OCI-LY3 (cell line): ENCODE results near the gene C2orf42.

Source experiments
- H2AFZ ChIP-seq: fragments of 200-600, 300-600 bp; shearing (Covaris generic); 2 replicates; pipeline ENCODE4 v1.6.0; 2014; ENCODE audit warnings: antibody characterized with exemption, low read depth, low read length
- H3K27ac ChIP-seq: fragments of 200-600, 300-600 bp; sonication (generic); 2 replicates; pipeline ENCODE4 v1.5.1; 2014; ENCODE audit warnings: mild to moderate bottlenecking, low read length, moderate library complexity, mixed read lengths
- H3K27me3 ChIP-seq: fragments of 200-600, 300-600 bp; sonication (generic); 2 replicates; pipeline ENCODE4 v1.6.1; 2014; ENCODE audit warnings: low read depth, low read length, mixed read lengths
- H3K36me3 ChIP-seq: fragments of 200-600, 300-600 bp; sonication (generic); replicated peaks from 2 replicates; pipeline ENCODE3; 2014; ENCODE audit warnings: low read depth, low read length, mixed read lengths
- H3K4me1 ChIP-seq: fragments of 300-600, 200-600 bp; sonication (generic); 2 replicates; pipeline ENCODE4 v1.6.1; 2014; ENCODE audit warnings: low read length, mixed read lengths
- H3K4me2 ChIP-seq: fragments of 200-600, 300-600 bp; sonication (generic); 2 replicates; pipeline ENCODE4 v1.6.1; 2014; ENCODE audit warnings: low read length, mixed read lengths
- H3K4me3 ChIP-seq: fragments of 300-600, 200-600 bp; sonication (generic); 2 replicates; pipeline ENCODE4 v1.5.1; 2014; ENCODE audit warnings: antibody characterized with exemption, mild to moderate bottlenecking, low read length, moderate library complexity
- H3K79me2 ChIP-seq: fragments of 300-600, 200-600 bp; shearing (Covaris generic); 2 replicates; pipeline ENCODE4 v1.6.1; 2014; ENCODE audit warnings: mild to moderate bottlenecking, low read length, mixed read lengths
- H3K9ac ChIP-seq: fragments of 300-600, 200-600 bp; shearing (Covaris generic); 2 replicates; pipeline ENCODE4 v1.6.0; 2014; ENCODE audit warnings: mild to moderate bottlenecking, low read length, moderate library complexity
- H3K9me3 ChIP-seq: fragments of 200-600, 300-600 bp; shearing (Covaris generic); 2 replicates; pipeline ENCODE4 v1.6.1; 2014; ENCODE audit warnings: low read length, mixed read lengths; ENCODE audit not compliant: insufficient read depth
- H4K20me1 ChIP-seq: fragments of 200-600, 300-600 bp; sonication (generic); 2 replicates; pipeline ENCODE4 v1.6.1; 2016; ENCODE audit warnings: low read length, mixed read lengths; ENCODE audit not compliant: insufficient read depth
- CTCF ChIP-seq: fragments of 200-600, 300-600 bp; sonication (generic); IDR thresholded peaks from 2 replicates; pipeline ENCODE4 v1.5.1; 2014; ENCODE audit warnings: antibody characterized with exemption, low read length, low read depth
- EZH2phosphoT487 ChIP-seq: fragments of 200-600 bp; shearing (Covaris generic); IDR thresholded peaks from 2 replicates; pipeline ENCODE4 v1.6.1; 2018; ENCODE audit warnings: antibody characterized with exemption, mixed run types, low read depth

The C2orf42 gene

GRCh38 chr2:70122470-70122869 is 68.3 kb downstream of the C2orf42 start:
- Histone ChIP-seq H3K4me1 (peaks cover 60% of the 10 kb centered on the region), H3K27me3 (no peaks in the 10 kb centered on the region), H2AFZ (no peak overlapping the region), H3K9ac (0 out of 2 replicates have a peak overlapping the region, but pooled peaks have one; percentile 48), H3K4me3 (no peak overlapping the region), H3K9me3 (no peaks in the 10 kb centered on the region), H3K79me2 (no peaks in the 10 kb centered on the region), H4K20me1 (no peaks in the 10 kb centered on the region), H3K36me3 (no peaks in the 10 kb centered on the region), H3K4me2 (peak overlapping the region; percentile 51; the same call in 1 of the 2 replicates), H3K27ac (peak overlapping the region; percentile 78)
- TF ChIP-seq CTCF (no peak), EZH2phosphoT487 (no peak)

GRCh38 chr2:70121627-70122372 is 69.0 kb downstream of the C2orf42 start:
- Histone ChIP-seq H3K79me2 (no peaks in the 10 kb centered on the region), H3K9ac (peak overlapping the region; percentile 48; the same call in 1 of the 2 replicates), H3K36me3 (no peaks in the 10 kb centered on the region), H3K9me3 (no peaks in the 10 kb centered on the region), H4K20me1 (no peaks in the 10 kb centered on the region), H3K4me1 (peaks cover 62% of the 10 kb centered on the region), H3K27me3 (no peaks in the 10 kb centered on the region), H3K4me2 (peak overlapping the region; percentile 51), H3K27ac (peak overlapping the region; percentile 78), H2AFZ (peak overlapping the region; percentile 62; the same call in 1 of the 2 replicates), H3K4me3 (peak overlapping the region; percentile 8; the same call in 1 of the 2 replicates)
- TF ChIP-seq CTCF (no peak), EZH2phosphoT487 (no peak)

- Histone ChIP-seq H3K4me2 (no peak overlapping the region), H3K9me3 (no peaks in the 10 kb centered on the region), H3K4me1 (peaks cover 51% of the 10 kb centered on the region), H4K20me1 (no peaks in the 10 kb centered on the region), H3K36me3 (no peaks in the 10 kb centered on the region), H3K9ac (no peak overlapping the region), H3K27me3 (no peaks in the 10 kb centered on the region), H3K4me3 (no peak overlapping the region), H2AFZ (no peak overlapping the region), H3K79me2 (no peaks in the 10 kb centered on the region), H3K27ac (no peak overlapping the region)
- TF ChIP-seq CTCF (no peak), EZH2phosphoT487 (no peak)
These were observed 71.9 kb downstream of the C2orf42 start for GRCh38 chr2:70118798-70119454.

GRCh38 chr2:70116936-70117552 is 73.8 kb downstream of the C2orf42 start:
- peaks cover 38% of the 10 kb centered on the region for H3K4me1 ChIP-seq
- H3K9me3 ChIP-seq = no peaks in the 10 kb centered on the region
- H3K27me3 ChIP-seq = no peaks in the 10 kb centered on the region
- no peaks in the 10 kb centered on the region for H3K36me3 ChIP-seq
- no peaks in the 10 kb centered on the region for H3K79me2 ChIP-seq
- H4K20me1 ChIP-seq = no peaks in the 10 kb centered on the region
- H3K4me2 ChIP-seq = no peak overlapping the region
- no peak overlapping the region for H3K4me3 ChIP-seq
- no peak overlapping the region for H3K27ac ChIP-seq
- H2AFZ ChIP-seq = no peak overlapping the region
- no peak for TF ChIP-seq EZH2phosphoT487
- no peak for TF ChIP-seq CTCF
- H3K9ac ChIP-seq = no peak overlapping the region
